Cardiac muscle cell (in vitro differentiated cells and primary cell): ENCODE results near the gene DDX50. TPM values are rescaled to one million over a fixed set of nuclear protein-coding genes. Genes with fewer than 3 reads are reported as not detected.
"Not testable (repeated sequence)": the region's sequence is repeated elsewhere in the genome, so short reads cannot be mapped to it uniquely, and the experiment has no call there.

ENCODE experiments used
- DNase-seq, 2 donors: peaks; one replicate each; pipeline versions ENCODE4 v3.0.0 to v3.0.0-alpha.2; 2010 to 2017; ENCODE audit warnings: low read depth in 1 of 2, low spot score in 1 of 2
- H3K27ac ChIP-seq: fragments of 200-600 bp; sonication (generic); 2 replicates; pipeline ENCODE4 v1.5.1; 2016
- H3K27me3 ChIP-seq: fragments of 200-600 bp; sonication (generic); 2 replicates; pipeline ENCODE4 v1.6.0; 2016; ENCODE audit warnings: control low read depth
- H3K36me3 ChIP-seq: fragments of 200-600 bp; sonication (generic); 2 replicates; pipeline ENCODE4 v1.5.1; 2016; ENCODE audit warnings: control low read depth
- H3K4me1 ChIP-seq: fragments of 200-600 bp; sonication (generic); 2 replicates; pipeline ENCODE4 v1.8.1; 2017; ENCODE audit warnings: low read depth, mild to moderate bottlenecking, mixed run types
- H3K4me3 ChIP-seq: fragments of 200-600 bp; sonication (generic); 2 replicates; pipeline ENCODE4 v1.5.1; 2016; ENCODE audit warnings: mild to moderate bottlenecking
- H3K9me3 ChIP-seq: fragments of 200-600 bp; sonication (generic); 2 replicates; pipeline ENCODE4 v1.5.1; 2017; ENCODE audit warnings: low read depth, mild to moderate bottlenecking, control low read depth
- polyA plus RNA-seq: library from polyadenylated mRNA; unstranded; fragments of >200 nt; fragmentation: Nextera tagmentation; extraction: Ambion mirVana; gene quantifications from 2 replicates; pipeline ENCODE4 v1.2.1, GENCODE V29; 2016
- total RNA-seq: library from RNA; depleted of rRNA; stranded (reverse); fragments of >200 nt; gene quantifications from 2 replicates; pipeline ENCODE4 v1.2.3, GENCODE V29; 2016
- TF ChIP-seq, protein P1 (sequence below): IDR thresholded peaks from 2 replicates; pipeline ENCODE4 v1.5.1; 2012; ENCODE audit warnings: low read depth, mild to moderate bottlenecking, low read length

Gene DDX50
- total and polyA plus RNA-seq, 2 experiments from 2014 or later: 52.0 to 52.7 TPM

GRCh38 chr10:68957284-68957615, 56.1 kb downstream of the DDX50 start:
- peak overlapping the region; percentile 83 for H3K4me3 ChIP-seq
- H3K4me1 ChIP-seq: no peaks in the 10 kb centered on the region
- H3K36me3 ChIP-seq: peaks cover 20% of the 10 kb centered on the region
- DNase-seq: no peak
- H3K27ac ChIP-seq: no peak overlapping the region
- no peaks in the 10 kb centered on the region for H3K9me3 ChIP-seq
- TF ChIP-seq, protein P1, sequence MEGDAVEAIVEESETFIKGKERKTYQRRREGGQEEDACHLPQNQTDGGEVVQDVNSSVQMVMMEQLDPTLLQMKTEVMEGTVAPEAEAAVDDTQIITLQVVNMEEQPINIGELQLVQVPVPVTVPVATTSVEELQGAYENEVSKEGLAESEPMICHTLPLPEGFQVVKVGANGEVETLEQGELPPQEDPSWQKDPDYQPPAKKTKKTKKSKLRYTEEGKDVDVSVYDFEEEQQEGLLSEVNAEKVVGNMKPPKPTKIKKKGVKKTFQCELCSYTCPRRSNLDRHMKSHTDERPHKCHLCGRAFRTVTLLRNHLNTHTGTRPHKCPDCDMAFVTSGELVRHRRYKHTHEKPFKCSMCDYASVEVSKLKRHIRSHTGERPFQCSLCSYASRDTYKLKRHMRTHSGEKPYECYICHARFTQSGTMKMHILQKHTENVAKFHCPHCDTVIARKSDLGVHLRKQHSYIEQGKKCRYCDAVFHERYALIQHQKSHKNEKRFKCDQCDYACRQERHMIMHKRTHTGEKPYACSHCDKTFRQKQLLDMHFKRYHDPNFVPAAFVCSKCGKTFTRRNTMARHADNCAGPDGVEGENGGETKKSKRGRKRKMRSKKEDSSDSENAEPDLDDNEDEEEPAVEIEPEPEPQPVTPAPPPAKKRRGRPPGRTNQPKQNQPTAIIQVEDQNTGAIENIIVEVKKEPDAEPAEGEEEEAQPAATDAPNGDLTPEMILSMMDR: no peak
- H3K27me3 ChIP-seq: no peaks in the 10 kb centered on the region

DNA sequence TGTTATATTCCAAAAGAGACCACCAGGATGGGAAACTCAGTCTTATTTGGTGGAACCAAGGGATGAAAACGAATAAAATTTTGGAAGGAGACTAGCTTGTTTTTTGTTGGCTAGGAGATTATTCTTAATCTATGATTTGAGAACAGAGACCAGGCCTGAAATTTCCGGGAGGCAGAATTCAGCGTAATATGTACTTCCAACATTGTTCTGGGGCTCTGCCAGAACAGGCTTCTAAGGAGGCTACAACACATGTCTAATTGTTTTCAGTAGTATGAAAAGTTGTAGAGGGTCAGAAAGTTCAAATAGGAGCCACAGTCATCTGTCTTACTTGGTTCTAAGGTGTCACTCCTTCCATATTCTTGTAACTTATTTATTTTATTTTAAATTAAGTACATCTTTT, 56.5 kb downstream of the DDX50 start:
- TF ChIP-seq, protein P1: no peak
- H3K9me3 ChIP-seq: no peaks in the 10 kb centered on the region
- H3K36me3 ChIP-seq: peaks cover 23% of the 10 kb centered on the region
- H3K27me3 ChIP-seq: no peaks in the 10 kb centered on the region
- H3K4me1 ChIP-seq: no peaks in the 10 kb centered on the region
- H3K27ac ChIP-seq: no peak overlapping the region
- DNase-seq: peak in 1 of 2 donors; percentile 51
- no peak overlapping the region for H3K4me3 ChIP-seq

- no peak overlapping the region for H3K27ac ChIP-seq
- TF ChIP-seq, protein P1: no peak
- no peaks in the 10 kb centered on the region for H3K27me3 ChIP-seq
- peaks cover 40% of the 10 kb centered on the region for H3K36me3 ChIP-seq
- H3K9me3 ChIP-seq: no peaks in the 10 kb centered on the region
- no peak for DNase-seq
- no peaks in the 10 kb centered on the region for H3K4me1 ChIP-seq
- H3K4me3 ChIP-seq: no peak overlapping the region
These were observed 58.8 kb downstream of the DDX50 start for GRCh38 chr10:68959695-68960527.

DNA sequence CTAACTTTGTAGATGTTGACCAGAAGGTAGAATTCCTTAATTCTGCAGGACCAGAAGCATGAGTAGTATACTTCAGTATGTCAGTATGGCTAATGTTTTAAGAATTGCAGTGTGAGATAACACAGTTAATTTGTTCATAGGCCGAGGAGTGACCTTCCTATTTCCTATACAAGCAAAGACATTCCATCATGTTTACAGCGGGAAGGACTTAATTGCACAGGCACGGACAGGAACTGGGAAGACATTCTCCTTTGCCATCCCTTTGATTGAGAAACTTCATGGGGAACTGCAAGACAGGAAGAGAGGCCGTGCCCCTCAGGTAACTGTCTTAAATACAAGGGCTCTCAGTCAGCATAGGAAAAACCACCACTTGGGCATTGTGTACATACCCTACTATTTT, 62.0 kb downstream of the DDX50 start:
- H3K27ac ChIP-seq: no peak overlapping the region
- TF ChIP-seq, protein P1: no peak

GRCh38 chr10:68973975-68974374, 72.9 kb downstream of the DDX50 start:
- H3K27ac ChIP-seq: no peak overlapping the region
- DNase-seq: no peak
- no peaks in the 10 kb centered on the region for H3K9me3 ChIP-seq
- H3K36me3 ChIP-seq: peaks cover 73% of the 10 kb centered on the region
- no peak overlapping the region for H3K4me3 ChIP-seq
- H3K4me1 ChIP-seq: no peaks in the 10 kb centered on the region
- no peaks in the 10 kb centered on the region for H3K27me3 ChIP-seq
- TF ChIP-seq, protein P1: no peak

More for the DNA sequence above, 62.0 kb downstream of the DDX50 start:
- DNase-seq: peak in 1 of 2 donors; percentile 6
- no peaks in the 10 kb centered on the region for H3K27me3 ChIP-seq
- H3K4me1 ChIP-seq: no peaks in the 10 kb centered on the region
- H3K36me3 ChIP-seq: peaks cover 67% of the 10 kb centered on the region
- no peaks in the 10 kb centered on the region for H3K9me3 ChIP-seq
- no peak overlapping the region for H3K4me3 ChIP-seq

DNA sequence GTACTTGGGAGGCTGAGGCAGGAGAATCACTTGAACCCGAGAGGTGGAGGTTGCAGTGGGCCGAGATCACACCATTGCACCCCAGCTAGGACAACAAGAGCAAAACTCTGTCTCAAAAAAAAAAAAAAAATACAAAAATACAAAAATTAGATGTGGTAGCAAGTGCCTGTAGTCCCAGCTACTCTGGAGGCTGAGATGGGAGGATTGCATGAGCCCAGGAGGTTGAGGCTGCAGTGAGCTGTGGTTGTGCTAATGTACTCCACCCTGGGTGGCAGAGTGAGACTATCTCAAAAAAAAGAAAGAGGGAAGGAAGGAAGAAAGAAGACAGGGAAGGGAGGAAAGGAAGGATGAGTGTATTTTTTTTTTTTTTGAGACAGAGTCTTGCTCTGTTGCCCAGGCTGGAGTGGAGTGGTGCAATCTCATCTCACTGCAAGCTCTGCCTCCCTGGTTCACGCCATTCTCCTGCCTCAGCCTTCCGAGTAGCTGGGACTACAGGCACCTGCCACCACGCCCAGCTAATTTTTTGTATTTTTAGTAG, 74.9 kb downstream of the DDX50 start:
- peaks cover 71% of the 10 kb centered on the region for H3K36me3 ChIP-seq
- not testable (repeated sequence) for H3K27ac ChIP-seq, H3K4me1 ChIP-seq, H3K4me3 ChIP-seq, H3K9me3 ChIP-seq, H3K27me3 ChIP-seq, DNase-seq

DNA sequence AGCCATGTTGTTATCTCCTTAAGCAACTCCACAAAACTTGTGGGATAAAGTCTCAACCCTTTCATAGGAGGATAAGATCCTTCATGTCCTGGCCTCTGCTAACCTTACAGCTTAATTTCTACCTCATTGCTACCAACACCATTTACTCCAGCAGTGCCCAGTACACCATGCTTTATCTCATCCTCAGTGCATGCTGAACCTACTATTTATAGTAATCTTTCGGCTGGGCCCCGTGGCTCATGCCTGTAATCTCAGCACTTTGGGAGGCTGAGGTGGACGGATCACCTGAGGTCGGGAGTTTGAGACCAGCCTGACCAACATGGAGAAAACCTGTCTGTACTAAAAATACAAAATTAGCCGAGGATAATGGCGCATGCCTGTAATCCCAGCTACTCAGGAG, 78.6 kb downstream of the DDX50 start:
- H3K4me3 ChIP-seq, H3K9me3 ChIP-seq, H3K4me1 ChIP-seq, DNase-seq, H3K27me3 ChIP-seq: not testable (repeated sequence)
- H3K27ac ChIP-seq: peak overlapping the region; percentile 8
- H3K36me3 ChIP-seq: peaks cover 52% of the 10 kb centered on the region
